ENCODE measurements around the gene CCDC82.

DNA sequence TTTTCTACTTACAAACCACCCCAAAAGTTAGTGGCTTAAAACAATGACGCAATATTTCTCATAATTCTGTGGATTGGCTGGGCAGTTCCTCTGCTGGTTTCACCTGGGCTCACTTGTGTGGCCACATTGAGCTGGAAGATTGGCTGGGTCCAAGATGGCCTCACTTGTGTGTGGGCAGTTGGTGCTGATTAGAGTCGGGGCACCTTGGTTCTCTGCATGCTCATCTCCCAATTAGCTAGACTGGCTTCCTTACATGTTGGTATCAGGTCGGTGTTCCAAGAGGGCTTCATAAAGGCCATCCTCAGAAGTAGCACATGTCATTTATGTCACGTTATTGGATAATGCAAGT, 59.2 kb downstream of the CCDC82 start:
- TF ChIP-seq, protein P1, sequence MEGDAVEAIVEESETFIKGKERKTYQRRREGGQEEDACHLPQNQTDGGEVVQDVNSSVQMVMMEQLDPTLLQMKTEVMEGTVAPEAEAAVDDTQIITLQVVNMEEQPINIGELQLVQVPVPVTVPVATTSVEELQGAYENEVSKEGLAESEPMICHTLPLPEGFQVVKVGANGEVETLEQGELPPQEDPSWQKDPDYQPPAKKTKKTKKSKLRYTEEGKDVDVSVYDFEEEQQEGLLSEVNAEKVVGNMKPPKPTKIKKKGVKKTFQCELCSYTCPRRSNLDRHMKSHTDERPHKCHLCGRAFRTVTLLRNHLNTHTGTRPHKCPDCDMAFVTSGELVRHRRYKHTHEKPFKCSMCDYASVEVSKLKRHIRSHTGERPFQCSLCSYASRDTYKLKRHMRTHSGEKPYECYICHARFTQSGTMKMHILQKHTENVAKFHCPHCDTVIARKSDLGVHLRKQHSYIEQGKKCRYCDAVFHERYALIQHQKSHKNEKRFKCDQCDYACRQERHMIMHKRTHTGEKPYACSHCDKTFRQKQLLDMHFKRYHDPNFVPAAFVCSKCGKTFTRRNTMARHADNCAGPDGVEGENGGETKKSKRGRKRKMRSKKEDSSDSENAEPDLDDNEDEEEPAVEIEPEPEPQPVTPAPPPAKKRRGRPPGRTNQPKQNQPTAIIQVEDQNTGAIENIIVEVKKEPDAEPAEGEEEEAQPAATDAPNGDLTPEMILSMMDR (IDR thresholded peaks at IDR 0.05): no peak
- no peak for TF ChIP-seq TCF7L2 (IDR thresholded peaks at IDR 0.05; ENCODE audit: low read depth, low read length)
- no peak for TF ChIP-seq POLR2AphosphoS5 (IDR thresholded peaks at IDR 0.05; ENCODE audit: low read depth, low read length)

Measured in Panc1 (cell line).